ENCODE measurements around the gene TEKTIP1. TPM values are rescaled to one million over a fixed set of nuclear protein-coding genes. Genes with fewer than 3 reads are reported as not detected.
"Not testable (repeated sequence)": the region's sequence is repeated elsewhere in the genome, so short reads cannot be mapped to it uniquely, and the experiment has no call there.

The TEKTIP1 gene
- total RNA-seq, 1 donor from 2014 or later = 0.40 TPM

- intact Hi-C loops (cut with micrococcal nuclease) = no loop called here
Observed at GRCh38 chr19:3550947-3551791, 12.2 kb downstream of the TEKTIP1 start.

GRCh38 chr19:3551792-3552095, 12.8 kb downstream of the TEKTIP1 start:
- no peak for ATAC-seq
- intact Hi-C loops (cut with micrococcal nuclease) = no loop called here
- DNase-seq = no peak

More at GRCh38 chr19:3550947-3551791, 12.2 kb downstream of the TEKTIP1 start:
- no peak for DNase-seq
- no peak for ATAC-seq

GRCh38 chr19:3554254-3555083, 15.5 kb downstream of the TEKTIP1 start:
- intact Hi-C loops (cut with micrococcal nuclease) = no loop called here
- no peak for DNase-seq
- no peak for ATAC-seq

- ATAC-seq (no peak), DNase-seq (no peak)
- intact Hi-C loops (cut with micrococcal nuclease) = no loop called here
Observed at GRCh38 chr19:3555653-3556422, 16.9 kb downstream of the TEKTIP1 start.

GRCh38 chr19:3556423-3556977, 17.5 kb downstream of the TEKTIP1 start:
- DNase-seq (no peak), ATAC-seq (no peak)
- intact Hi-C loops (cut with micrococcal nuclease) = no loop called here

- DNase-seq (peak; percentile 56), ATAC-seq (no peak)
- intact Hi-C loops (cut with micrococcal nuclease) = no loop called here
Observed at GRCh38 chr19:3556978-3557460, 18.0 kb downstream of the TEKTIP1 start.

GRCh38 chr19:3557461-3558248, 18.7 kb downstream of the TEKTIP1 start, which contains the start of gene MFSD12:
MFSD12 (minus strand) TSS chr19:3557586; CDS start chr19:3557403, 183 bp downstream.
- ATAC-seq (peak; percentile 98), DNase-seq (peak; percentile 97)
- intact Hi-C loops (cut with micrococcal nuclease) = no loop called here

- intact Hi-C loops (cut with micrococcal nuclease) = no loop called here
- no peak for ATAC-seq
Observed at GRCh38 chr19:3563709-3564524, 24.9 kb downstream of the TEKTIP1 start.

GRCh38 chr19:3565139-3565538, 26.2 kb downstream of the TEKTIP1 start:
- no peak for ATAC-seq

More at GRCh38 chr19:3563709-3564524, 24.9 kb downstream of the TEKTIP1 start:
- DNase-seq = no peak

GRCh38 chr19:3570042-3570441, 31.1 kb downstream of the TEKTIP1 start:
- DNase-seq; intact Hi-C loops (cut with micrococcal nuclease); ATAC-seq: not testable (repeated sequence)

More at GRCh38 chr19:3565139-3565538, 26.2 kb downstream of the TEKTIP1 start:
- intact Hi-C loops (cut with micrococcal nuclease) = no loop called here
- no peak for DNase-seq

GRCh38 chr19:3570606-3571011, 31.6 kb downstream of the TEKTIP1 start:
- DNase-seq = no peak
- intact Hi-C loops (cut with micrococcal nuclease) = no loop called here
- no peak for ATAC-seq

- intact Hi-C loops (cut with micrococcal nuclease) = no loop called here
- peak; percentile 97 for ATAC-seq
- peak; percentile 100 for DNase-seq
Observed at GRCh38 chr19:3572132-3572854, 33.3 kb downstream of the TEKTIP1 start.

GRCh38 chr19:3572855-3573161, 33.8 kb downstream of the TEKTIP1 start, which contains the start of gene HMG20B:
HMG20B (plus strand) TSS chr19:3572944; CDS start chr19:3573310, 366 bp downstream.
- no peak for DNase-seq
- intact Hi-C loops (cut with micrococcal nuclease) = no loop called here
- no peak for ATAC-seq

GRCh38 chr19:3573162-3573857, 34.3 kb downstream of the TEKTIP1 start:
- intact Hi-C loops (cut with micrococcal nuclease) = no loop called here
- ATAC-seq (peak; percentile 11), DNase-seq (no peak)

- intact Hi-C loops (cut with micrococcal nuclease) = no loop called here
- DNase-seq (peak; percentile 88), ATAC-seq (peak; percentile 8)
Observed at GRCh38 chr19:3573858-3574637, 35.1 kb downstream of the TEKTIP1 start.
